GM19023 (cell line): ENCODE results near the gene C19orf47.

Experiments
- ATAC-seq: cut with Tn5 transposase; IDR thresholded peaks from one replicate; pipeline ENCODE4 v1.9.1; 2021; ENCODE audit warnings: mild to moderate bottlenecking, moderate library complexity; ENCODE audit not compliant: unreplicated experiment

The C19orf47 gene

DNA sequence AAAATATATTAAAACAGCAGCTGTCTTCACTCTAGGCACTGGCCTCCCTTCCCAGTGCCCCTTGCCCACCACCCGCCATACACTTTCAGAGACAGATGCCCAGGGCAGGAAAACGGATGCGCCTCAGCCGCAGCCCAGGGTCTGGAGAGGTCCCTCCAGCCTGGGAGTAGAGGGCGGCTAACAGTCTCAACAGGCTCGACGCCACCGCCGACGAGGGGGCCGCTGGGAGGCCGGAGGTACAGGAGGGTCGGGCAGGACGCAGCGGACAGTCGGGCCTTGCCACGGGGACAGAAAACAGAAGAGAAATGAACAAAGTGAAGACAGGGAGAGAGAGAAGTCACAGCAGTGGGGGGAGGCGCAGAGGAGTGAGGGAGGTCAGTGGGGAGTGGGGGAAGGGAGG is 27.1 kb downstream of the C19orf47 start:
- ATAC-seq, result no peak

DNA sequence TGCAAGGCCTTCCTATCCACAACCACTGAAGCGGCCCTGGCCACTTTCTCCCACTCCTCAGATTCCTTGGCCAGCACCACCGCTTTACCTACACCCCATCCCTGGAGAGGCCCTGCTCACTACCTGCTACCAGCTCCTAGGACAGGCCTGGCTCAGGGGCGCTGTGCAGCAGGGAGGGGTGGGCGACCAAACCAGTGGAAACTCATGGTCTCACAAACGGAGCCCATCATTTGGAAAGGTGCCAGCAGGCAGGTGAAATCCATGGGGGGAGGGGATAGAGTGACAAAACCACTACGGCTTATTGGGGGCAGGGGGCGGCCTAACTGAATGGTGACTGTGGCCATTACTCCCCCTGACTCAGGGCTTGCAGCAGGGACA is 27.6 kb downstream of the C19orf47 start:
- no peak for ATAC-seq

DNA sequence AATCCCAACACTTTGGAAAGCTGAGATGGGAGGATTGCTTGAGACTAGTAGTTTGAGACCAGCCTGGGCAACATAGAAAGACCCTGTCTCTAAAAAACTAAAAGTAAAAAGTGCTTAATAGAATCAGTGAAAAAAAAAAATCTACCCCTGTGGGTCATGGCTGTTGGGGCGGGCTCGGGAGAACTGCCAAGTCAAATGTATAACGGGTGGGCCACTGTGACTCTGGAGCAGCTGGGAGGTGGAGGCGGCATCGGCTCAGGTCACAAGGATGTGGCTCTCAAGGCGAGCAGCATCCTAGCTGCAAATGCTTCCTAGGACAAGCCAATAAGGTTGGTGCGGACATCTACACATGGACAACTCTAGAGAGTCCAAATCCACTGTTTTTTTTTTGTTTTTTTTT is 30.9 kb downstream of the C19orf47 start:
- ATAC-seq, result no peak

DNA sequence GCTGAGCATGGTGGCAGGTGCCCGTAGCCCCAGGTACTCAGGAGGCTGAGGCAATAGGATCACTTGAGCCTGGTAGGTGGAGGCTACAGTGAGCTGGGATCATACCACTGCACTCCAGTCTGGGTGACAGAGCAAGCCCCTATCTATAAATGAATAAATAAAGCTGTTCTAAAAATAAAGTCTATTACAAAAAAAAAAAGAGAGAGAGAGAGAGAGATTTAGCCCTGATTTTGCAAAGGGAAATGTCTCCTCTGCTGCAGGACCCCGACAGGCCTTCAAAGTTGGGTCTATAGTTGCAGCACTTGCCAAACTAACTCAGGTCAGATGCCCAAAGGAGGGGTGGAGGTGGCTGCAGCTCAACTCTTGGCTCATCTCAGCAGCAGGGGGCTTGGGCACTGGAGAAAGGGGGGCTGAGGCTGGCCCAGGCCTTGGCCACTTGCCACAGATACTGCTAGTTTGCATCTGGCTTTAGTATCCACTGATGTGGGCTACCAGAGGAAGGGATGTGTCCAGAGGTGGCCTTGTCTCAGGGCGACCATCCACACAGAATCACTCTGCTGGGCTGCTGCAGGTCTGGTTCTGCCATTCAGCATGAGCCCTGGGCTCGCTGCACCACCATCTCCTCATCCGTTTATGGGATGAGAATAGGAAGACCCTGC is 32.3 kb downstream of the C19orf47 start:
- no peak for ATAC-seq

DNA sequence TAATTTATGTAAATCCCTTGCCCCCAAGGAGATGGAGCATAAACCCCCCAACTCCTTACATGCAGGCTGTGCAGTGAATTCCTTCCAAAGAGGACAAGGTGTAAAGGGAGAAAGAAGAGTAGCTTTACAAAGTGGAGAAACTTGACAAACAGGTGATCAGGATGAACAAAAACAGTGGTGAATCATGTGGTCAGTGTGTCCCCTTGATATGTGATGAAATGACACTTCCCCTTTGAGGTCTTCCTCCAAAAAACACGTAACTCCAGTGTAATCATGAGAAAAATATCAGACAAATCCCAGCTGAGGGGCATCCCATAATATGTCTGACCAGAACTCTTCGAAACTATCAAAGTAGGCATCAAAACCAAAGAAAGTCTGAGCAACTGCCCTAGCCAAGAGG is 33.5 kb downstream of the C19orf47 start:
- no peak for ATAC-seq

DNA sequence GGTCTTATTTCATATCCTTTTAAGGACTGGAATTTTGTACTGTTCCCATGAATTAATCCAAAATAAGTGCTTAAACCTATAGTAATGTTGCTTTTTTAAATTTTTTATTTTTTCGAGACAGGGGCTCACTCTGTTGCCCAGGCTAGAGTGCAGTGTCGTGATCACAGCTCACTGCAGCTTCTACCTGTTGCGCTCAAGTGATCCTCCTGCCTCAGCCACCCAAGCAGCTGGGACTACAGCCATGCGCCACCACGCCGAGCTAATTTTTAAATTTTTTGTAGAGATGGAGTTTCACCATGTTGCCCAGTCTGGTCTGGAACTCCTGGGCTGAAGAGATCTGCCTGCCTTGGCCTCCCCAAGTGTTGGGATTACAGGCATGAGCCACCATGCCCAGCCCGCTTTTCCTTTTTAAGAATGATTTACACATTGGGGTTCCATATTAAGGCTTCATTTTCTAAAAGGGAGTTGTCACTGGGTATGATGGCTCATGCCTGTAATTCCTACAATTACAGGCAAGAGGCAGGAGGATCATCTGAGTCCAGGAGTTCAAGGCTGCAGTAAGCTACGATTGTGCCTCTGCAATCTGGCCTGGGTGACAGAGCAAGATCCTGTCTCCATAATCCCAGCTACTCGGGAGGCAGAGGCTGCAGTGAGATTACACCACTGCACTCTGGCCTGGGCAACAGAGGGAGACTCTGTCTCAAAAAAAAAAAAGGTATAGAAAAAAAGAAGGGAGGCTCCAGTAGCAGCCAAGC is 34.8 kb downstream of the C19orf47 start:
- no peak for ATAC-seq

DNA sequence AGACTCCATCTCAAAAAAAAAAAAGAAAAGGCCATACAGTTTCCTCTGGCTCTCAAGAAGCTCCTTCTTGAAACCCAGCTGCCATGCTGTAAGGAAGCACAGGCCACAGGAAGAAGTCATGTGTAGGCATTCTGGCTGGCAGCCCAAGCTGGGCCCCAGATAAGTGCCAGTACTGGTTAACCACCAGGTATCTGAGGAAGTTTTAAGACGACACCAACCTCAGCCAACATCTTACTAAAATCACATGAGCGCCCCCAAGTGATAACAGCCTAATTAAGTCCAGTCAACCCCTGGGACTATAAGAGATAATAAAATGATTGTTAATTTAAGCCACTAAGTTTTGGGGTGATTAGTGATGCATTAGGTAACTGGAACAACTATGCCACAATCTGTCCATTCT is 35.7 kb downstream of the C19orf47 start:
- ATAC-seq, result no peak

DNA sequence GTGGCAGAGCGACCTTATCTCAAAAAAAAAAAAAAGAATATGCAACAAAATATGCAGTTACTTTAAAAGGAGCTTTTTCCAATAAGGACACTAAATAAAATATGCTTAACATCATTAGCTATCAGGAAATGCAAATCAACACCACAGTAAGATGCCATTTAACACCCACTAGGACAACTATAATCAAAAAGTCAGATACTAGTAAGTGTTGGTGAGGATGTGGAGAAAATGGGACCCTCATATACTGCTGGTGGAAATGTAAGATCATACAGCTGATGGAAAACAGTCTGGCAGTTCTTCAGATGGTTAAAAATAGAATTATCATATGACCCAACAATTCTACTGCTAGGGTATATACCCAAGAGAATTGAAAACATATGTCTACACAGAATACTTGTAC is 38.5 kb downstream of the C19orf47 start:
- ATAC-seq, result no peak

DNA sequence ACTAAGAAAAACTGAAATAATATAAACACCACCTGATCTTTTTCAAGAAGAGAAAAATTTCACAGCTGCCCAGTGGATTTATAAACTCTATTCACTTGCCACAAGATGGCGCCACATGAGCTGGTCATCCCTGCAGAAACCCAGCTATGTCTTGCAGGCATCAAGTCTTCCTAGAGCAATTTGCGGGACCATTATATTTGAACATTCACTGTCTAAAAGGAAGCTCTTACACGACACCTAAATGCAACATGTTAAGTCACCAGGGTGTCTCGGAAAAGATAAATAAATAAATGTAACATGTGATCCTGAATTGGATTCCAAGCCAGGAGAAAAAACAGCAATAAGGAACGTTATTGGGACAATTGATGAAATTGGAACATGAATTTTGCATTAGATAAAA is 42.8 kb downstream of the C19orf47 start:
- no peak for ATAC-seq

DNA sequence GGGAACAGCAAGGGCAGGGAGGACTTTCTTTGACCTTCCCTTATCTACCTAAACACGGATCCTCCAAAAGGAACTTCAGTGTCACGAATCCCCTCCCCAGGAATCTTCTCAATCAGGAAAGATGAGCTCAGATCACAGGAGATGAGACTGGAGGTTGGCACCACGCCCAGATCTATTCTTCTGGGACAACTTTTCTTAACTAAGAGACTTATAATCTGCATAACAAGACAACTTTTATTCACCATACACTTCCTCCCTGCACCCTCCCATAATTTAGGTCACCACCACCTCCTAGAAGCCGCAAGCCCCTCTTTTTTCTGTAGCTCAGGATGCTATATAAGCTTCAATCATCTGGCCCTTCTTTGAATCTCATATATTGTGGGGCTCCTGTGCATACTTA is 43.9 kb downstream of the C19orf47 start:
- ATAC-seq, result no peak

DNA sequence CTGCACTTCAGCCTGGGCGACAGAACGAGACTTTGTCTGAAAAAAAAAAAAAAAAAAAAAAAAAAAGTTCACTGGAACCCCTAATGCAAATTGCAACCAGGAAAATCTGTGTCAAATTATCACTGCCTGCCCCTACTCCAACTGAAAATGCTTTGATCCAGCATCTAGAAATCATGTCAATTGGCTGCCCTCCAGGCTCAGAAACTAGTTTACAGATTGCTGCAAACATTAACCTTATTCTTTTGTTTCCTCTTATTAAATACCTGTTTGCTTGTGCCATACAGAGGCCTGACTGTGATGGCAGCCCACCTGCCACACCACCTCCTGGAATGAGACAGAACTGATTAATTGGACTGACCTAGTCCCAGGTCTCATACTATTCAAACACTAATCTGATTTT is 44.4 kb downstream of the C19orf47 start:
- ATAC-seq, result no peak

DNA sequence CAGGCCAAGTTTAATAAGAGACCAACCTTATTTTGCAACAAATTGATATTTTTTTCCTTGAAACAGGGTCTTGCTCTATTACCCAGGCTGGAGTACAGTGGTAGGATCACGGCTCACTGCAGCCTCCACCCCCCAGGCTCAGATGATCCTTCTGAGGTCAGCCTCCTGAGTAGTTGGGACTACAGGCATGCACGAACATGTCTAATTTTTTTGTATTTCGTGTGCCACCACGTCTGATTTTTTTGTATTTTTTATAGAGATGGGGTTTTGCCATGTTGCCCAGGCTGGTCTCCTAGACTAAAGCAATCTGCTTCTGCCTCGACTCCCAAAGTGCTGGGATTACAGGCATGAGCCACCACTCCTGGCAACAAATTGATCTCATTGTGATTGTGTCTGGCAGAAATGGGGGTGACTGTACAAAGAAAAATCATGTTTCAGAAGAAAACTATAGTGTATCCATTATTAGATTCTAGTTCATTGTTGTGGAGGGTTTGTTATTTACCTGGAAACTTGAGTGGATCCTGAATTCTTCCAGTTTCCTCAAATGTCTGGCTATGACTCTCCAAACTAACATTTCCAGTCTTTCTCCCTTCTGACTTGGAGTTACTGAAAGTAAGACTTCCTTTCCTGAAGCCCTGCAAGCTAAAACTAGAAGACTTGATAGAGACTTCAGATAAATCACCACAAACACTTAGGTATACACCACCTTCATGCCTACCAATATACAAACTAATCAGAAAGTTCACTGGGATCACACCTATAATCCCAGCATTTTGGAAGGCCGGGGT is 45.8 kb downstream of the C19orf47 start:
- ATAC-seq, result no peak

DNA sequence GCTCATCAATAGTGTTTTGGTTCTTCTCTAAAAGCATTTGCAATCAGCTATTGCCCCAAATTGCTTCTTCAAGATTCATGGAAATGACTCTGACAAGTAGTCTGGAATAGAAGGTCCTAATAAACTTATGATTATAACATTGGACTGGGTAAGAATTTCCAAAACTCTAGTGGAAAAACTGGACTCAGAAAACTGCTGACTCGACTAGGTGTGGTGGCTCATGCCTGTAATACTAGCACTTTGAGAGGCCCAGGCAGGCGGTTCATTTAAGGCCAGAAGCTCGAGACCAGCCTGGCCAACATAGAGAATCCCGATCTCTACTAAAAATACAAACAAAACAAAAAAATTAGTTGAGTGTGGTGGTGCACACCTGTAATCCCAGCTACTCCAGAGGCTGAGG is 47.5 kb downstream of the C19orf47 start:
- ATAC-seq, result no peak

DNA sequence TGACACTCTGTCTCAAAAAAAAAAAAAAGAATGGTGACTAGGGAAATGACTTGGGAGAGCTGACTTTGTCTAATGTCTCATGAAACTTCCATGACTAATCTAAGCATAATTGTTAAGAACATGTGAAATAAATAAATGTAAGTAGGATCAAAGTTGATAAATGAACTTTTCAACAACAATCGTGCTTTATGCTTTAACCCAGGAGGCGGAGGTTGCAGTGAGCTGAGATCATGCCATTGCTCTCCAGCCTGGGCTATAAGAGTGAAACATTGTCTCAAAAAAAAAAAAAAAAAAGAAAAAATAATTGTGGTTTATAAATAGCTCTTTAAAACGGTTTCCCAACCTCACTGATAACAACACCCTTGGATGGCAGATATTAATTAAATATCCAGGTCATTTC is 50.2 kb downstream of the C19orf47 start:
- ATAC-seq, result no peak

DNA sequence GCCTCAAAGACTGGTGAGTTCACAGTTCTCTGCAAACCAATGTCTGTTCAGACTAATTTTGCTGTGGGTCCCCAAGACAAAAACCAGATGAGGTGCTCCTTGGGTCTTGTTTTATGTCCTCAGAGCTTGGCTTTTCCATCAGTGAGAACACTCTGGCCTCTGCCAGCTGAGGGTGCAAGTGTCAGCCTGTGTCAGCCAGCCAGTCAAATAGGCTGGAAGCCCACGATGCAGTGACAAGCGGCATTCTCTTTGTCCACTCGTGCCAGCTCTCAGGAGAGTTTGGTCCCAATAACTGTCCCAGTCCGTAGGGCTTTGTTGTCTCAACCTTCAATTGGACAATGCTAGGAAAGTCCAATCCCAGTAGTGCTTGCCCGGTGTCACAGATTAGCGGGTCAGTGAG is 53.6 kb downstream of the C19orf47 start:
- ATAC-seq, result no peak

DNA sequence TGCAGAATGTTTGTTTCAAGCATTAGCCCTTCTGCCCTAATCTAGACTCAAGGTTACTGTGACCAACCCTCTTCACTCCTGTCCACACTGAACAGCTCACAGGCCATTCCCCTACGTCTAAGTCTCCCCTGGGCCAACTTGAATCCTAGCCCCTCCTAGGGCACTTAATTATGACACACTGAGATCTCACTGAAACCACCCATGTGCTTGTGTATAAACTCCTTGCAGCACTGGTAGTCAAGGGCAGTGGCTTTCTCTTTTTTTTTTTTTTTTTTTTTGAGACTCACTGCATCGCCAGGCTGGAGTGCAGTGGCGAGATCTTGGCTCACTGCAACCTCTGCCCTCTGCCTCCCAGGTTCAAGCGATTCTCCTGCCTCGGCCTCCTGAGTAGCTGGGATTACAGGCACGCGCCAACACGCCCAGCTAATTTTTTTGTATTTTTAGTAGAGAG is 61.2 kb downstream of the C19orf47 start:
- ATAC-seq, result no peak

DNA sequence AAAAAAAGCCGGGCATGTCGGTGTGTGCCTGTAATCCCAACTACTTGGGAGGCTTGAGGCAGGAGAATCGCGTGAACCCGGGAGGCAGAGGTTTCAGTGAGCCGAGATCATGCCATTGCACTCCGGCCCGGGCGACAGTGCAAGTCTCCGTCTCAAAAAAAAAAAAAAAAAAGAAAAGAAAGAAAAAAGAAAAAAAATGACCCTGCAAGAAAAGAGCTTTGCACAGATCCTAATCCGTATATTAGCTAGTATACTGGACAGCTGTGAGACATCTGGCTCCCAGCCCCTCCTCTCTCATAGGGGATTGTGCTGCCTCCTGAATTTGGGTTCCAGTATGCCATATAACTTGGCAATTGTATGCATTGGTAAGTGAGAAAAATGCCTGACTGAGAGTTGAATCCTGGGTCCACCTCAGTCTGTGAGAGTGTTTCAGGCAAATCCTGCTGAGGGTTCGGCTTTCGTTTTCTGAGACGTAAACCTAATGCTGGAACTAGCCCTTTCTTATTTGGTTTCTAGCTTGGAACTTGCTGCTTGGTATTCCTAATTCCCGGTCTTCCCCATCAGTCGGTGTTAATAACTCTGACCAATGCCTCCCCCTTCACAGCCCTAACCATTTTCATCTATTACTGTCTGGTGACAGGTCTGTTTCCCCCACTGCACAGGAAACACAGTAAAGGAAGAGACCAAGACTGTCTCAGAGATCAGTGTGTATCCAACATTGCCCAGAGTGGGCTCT is 61.8 kb downstream of the C19orf47 start:
- ATAC-seq, result no peak

DNA sequence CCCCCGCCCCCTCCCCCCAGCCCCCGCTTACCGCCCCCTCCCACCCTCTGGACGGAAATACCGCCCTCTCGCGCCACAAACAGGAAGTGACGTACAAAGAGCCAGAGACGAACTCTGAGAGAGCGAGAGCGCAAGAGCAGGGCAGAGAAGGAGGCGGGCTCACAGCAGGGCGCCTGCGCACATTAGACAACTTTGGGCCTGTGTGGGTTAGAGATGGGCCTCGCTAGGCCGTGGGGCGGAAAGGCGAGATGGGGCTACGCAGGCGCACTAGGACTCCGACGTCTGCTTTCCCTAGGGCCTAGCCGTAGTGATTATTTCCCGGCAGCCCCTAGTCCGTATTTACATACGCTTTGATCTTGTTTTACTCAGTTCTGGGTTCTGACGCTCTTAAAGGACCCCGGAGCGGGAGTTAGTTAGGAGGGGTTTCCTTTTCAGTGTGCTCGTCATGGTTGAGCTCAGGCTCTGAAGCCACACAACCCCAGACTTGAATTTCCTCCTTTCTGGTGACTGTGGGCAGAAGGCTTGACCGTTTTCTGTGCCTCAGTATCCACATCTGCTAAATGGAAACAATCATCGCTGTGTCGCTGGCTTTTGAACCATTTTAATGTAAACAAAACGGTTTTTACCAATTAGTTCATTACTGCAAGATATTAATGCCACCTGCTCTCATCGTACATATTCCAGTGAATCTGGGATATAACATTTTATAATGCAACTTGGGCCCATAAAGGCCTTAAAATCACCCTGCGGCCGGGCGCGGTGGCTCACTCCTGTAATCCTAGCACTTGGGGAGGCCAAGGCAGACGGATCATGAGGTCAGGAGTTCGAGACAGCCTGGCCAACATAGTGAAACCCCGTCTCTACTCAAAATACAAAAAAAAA is 62.6 kb downstream of the C19orf47 start:
- ATAC-seq, result peak; percentile 88

DNA sequence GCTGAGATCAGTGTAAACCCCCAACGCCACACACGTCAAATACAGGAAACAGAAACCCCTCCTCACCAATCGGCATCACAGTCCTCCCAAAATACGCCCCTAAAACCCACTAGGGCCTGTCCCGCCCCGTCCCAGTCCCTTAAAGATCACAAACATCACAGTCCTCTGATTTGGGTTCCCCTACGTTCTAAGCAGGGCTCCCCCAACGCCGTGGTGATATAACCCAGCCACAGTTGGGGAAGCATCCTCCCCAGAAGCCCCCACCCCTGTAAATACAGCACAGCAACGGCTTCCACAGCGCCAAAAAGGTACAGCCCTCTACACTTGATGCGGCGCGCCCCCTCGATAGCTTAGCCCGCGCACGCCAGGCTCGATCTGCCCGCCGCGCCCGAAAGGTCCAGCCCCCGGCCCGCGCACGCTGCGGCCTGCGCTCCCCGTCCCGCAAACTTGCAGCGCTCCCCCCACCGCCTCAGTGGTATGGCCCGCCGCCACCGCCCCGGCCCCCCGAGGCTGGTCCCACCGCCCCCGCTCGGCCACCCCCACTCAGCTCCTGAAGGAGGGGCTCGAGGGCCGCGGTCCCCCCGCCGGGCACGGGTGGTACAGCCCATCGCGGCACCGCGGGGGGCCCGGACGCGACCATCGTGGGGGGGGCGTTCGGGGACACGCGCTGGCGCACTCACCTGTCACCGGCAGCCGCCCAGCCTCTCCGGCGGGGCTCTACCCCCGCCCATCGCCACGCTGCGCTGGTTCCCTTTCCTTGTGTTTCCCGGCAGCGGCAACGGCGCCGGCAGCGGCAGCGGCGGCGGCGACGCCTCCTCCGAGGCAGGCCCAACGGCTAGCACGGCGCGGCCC is 63.5 kb downstream of the C19orf47 start, which contains the start of gene AKT2:
Gene AKT2, minus strand, starts transcription at position 845 of the 852 bp plus-strand sequence. CDS start 20,078 bp downstream, outside the sequence.
- peak; percentile 30 for ATAC-seq
